GM21737 (cell line): Measurements from ENCODE around the gene STAT6.
"Not testable (repeated sequence)": the region's sequence is repeated elsewhere in the genome, so short reads cannot be mapped to it uniquely, and the experiment has no call there.

ENCODE experiments used
- ATAC-seq: cut with Tn5 transposase; IDR thresholded peaks from one replicate; pipeline ENCODE4 v1.9.1; 2021; ENCODE audit warnings: mild to moderate bottlenecking, moderate library complexity; ENCODE audit not compliant: unreplicated experiment

STAT6 gene

DNA sequence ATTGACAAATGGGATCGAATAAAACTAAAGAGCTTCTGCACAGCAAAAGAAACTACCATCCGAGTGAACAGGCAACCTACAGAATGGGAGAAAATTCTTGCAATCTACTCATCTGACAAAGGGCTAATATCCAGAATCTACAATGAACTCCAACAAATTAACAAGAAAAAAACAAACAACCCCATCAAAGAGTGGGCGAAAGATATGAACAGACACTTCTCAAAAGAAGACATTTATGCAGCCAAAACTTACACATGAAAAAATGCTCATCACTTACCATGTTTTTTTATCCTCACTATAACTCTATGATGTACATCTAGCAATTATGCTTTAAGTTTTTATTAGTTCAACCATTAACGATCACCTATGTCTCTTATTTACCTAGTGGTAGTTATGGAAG, 57.3 kb downstream of the STAT6 start:
- ATAC-seq: not testable (repeated sequence)

DNA sequence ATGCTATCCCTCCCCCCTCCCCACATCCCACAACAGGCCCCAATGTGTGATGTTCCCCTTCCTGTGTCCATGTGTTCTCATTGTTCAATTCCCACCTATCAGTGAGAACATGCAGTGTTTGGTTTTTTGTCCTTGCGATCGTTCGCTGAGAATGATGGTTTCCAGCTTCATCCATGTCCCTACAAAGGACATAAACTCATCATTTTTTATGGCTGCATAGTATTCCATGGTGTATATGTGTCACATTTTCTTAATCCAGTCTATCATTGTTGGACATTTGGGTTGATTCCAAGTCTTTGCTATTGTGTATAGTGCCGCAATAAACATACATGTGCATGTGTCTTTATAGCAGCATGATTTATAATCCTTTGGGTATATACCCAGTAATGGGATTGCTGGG, 58.0 kb downstream of the STAT6 start:
- ATAC-seq: not testable (repeated sequence)

DNA sequence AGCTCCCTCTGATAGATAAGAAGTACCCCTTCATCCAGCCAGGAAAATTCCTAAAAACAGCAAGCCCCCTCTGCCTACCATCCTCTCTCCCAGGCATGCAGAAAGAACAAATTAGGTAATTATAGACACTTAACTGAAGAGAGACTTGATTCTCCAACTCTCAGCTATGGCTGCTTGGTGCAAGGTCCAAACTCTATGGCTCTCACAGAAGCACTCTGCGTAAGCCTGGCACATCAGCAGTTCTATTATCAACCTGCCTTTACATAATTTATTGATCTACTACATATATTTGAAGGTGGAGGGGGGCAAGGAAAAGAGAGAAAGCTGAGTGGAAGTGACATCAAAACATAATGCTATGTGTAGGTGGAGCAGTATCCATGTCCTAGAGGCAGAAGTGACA, 60.2 kb downstream of the STAT6 start:
- ATAC-seq: no peak

DNA sequence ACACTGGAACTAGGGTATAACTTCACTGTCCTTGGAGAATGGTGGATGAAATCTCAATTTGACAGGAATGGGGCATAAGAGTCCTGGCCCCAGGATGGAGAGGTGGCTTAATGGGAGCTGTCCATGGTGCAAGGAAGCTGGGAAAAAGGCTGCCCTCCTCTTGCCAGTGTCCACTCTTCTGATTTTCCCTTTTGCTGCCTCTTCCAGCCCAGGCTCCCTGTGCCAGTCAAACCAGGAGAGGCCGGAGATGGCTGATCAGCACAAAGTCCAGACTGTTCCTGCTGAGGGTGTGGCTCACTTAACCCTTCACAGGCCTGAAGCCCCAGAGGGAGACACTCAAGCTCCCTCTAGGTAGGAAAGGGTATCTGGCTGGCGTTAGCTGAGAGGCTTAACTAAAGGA, 61.3 kb downstream of the STAT6 start, which contains the start of gene MYO1A:
MYO1A (minus strand) TSS at position 240 of the 400 bp plus-strand sequence. CDS start 1,806 bp downstream, outside the sequence.
- ATAC-seq: no peak

DNA sequence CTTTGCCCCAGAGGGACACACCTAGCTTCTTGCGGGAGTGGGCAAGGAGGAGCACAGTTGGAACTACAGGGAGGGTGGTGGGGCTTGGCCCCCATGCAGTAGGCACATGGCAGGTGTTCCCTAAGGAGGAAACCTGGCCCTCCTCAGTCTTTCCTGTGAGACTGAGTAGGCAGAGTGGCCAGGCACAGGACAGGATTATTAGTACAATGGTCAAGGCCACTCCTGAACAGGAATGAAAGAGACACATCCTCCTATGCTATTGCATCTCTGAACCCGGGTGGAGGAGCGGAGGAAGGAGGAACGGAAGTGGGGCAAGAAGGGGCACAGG, 62.1 kb downstream of the STAT6 start:
- ATAC-seq: no peak

DNA sequence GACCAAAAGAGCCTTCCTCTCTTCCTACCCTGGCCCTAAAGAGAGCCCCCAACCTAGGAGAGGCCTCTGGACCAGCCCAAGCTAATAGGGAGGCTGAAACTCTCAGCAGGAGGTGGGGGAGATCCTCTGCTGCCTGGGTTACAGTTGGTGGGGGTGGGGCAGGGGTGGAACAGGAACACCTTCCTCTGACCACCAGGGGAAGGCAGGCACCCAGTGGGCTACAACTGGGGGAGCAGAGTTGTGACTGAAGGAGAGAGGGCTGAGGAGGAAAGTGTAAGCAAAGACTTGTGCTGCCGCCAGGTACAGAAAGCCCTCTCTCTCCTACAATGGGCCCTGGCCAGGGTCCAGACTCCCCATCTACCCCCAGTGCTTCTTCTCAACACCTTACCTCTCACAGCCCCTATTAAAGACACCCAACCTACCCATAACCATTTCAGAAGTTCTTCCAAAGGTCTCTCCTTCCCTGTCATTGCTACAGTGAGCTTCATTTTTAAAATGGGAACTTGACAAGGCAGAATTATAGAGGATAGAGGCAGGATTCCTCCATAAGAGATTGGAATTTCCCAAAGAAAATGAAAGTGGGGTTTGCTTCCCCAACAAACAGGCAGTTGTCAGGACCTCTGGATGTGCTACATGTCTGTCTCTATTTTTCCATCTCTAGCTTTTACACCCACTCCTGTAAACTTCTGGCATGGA, 62.6 kb downstream of the STAT6 start:
- no peak for ATAC-seq

DNA sequence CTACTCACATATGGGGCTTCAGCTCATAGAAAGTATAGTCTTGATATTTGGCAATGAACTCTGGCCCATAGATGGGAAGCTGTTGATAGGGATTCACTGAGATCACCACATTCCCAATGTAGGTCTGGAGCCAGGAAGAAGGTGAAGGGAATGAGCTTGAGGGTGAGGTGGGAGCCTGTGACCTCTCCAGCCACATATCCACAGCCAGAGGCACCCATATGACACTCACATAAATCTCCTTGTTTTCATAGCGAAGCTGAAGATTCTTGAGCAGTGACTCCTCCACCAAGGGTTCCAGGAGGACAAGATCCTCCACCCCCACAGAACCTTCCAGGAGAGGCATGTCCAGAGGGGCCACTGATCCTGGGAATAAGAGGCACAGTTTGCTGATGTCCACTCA, 63.2 kb downstream of the STAT6 start:
- no peak for ATAC-seq

DNA sequence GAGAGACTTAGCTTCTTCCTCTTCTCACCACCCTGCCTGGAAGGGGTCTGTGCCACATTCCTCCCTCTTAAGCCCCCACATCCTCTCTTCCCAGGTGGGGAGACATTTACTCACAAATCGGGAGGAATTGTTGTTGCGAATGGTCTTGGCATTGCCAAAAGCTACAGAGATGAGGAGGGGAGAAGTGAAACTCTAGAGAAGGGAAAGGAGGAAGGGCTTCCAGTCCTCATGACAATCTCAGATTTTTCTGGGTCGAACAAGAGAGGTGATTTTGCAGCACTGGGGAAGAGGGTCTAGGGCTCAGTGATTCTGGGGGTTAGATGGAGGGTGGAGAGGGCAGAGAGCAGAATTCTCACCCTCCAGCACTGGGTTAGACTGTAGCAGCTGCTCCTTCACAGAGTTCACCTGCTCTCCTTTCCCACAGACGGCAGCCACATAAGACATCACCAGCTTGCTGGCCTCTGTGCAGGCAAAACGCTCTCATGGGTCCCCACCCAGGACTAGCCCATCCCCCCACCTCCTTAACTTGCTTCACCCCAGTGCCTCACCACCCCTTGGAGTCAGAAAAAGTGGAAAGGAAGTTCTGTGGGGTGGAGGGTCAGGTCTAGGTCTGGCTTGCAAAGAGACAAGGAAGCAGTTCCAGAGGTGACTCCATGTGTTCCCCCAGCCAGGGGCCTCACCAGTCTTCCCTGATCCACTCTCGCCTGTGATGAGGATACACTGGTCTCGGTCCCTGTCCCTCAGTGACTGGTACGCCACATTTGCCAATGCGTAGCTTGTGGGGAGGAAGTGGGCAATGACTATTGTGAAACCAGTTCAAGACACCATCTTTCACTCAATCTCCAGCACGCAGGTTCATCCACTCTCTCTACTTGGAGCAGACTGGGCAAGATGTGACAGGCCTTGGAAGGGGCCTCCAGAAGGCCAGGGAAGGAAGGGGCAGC, 63.9 kb downstream of the STAT6 start:
- no peak for ATAC-seq

DNA sequence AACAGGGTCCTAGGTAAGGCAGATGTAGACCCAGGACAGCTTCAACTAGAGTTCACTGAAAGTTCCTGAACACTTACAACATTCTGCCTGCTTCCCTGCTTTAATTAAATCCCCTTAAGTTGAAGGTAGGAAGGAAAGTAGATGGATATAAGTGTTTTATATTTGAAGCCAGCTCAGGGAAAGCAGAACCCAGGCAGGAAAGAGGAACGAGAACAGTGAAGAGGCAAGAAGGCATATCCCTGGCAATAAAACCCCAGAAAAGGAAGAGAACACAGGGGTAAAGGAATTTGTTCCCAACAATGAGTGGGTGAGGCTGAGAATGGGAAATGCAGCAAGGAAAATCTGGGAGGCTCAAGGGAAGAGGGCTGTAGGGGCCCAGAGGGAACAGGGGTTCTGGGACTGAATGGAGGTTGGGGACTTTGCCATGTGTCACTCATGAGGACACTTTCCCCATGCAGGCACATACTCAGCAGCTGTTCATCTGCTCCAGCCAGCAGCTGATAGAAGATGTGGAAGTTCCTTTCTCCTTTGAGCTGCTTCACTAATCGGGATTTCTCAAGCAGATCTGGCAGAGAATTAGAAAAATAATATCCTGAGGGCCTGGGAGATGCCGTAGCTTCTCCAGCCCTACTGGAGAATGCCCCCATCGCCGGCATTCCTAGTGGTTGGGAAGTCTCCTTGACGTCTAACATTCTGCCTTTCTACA, 64.9 kb downstream of the STAT6 start:
- ATAC-seq: no peak
